Activated CD4-positive, alpha-beta T cell treated with anti-CD3 and anti-CD28 coated beads, Interleukin-2, amount 50 U/mL, for 16 hours (primary cell): Measurements from ENCODE around the gene SEPHS1.
"Not testable (repeated sequence)": the region's sequence is repeated elsewhere in the genome, so short reads cannot be mapped to it uniquely, and the experiment has no call there.

ENCODE experiments used
- DNase-seq: peaks from one replicate; pipeline ENCODE4 v3.0.0-alpha.2; 2020

The SEPHS1 gene

GRCh38 chr10:13360587-13360986 lies 12.5 kb upstream of the SEPHS1 start:
- no peak for DNase-seq

DNA sequence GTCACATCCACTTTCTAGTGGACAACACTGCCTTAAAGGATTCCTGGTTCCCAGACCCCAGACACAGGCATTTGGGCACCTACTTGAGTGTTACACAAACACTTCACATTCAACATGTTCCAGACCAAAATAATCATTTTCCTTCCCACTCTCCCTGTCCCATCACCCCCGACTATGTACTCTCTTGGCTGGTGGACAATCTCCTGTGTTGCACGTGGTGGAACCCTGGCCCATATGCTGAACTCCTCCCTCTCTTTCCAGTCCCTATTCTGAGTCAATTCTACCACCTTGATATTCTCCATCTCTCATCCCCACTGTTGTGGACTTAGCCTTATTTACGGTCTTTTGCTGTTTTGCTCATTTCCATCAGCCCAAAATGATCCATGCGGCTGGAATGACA lies 8.3 kb upstream of the SEPHS1 start:
- DNase-seq: no peak

DNA sequence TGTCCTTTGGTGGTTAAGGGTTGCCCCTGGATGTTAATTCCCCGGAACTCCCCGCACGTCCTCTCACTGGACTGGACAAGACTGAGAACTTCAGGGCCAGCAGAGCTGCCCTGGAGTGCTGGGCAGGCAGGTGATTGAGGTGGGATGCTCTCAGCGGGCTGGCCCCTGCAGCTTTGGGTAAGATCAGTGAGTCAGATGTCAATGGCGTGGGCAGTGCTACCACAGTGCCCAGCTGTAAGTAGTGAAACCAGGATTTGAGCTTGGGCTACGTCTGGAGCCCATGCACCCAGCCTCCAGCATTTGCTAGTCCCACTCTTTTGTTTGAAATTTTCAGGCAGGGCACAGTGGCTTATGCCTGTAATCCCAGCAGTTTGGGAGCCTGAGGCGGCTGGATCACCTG lies 6.7 kb upstream of the SEPHS1 start:
- no peak for DNase-seq

GRCh38 chr10:13352519-13352918 lies 4.4 kb upstream of the SEPHS1 start:
- DNase-seq: no peak

- DNase-seq: peak; percentile 54
These were observed 3.3 kb upstream of the SEPHS1 start for GRCh38 chr10:13351340-13351915.

DNA sequence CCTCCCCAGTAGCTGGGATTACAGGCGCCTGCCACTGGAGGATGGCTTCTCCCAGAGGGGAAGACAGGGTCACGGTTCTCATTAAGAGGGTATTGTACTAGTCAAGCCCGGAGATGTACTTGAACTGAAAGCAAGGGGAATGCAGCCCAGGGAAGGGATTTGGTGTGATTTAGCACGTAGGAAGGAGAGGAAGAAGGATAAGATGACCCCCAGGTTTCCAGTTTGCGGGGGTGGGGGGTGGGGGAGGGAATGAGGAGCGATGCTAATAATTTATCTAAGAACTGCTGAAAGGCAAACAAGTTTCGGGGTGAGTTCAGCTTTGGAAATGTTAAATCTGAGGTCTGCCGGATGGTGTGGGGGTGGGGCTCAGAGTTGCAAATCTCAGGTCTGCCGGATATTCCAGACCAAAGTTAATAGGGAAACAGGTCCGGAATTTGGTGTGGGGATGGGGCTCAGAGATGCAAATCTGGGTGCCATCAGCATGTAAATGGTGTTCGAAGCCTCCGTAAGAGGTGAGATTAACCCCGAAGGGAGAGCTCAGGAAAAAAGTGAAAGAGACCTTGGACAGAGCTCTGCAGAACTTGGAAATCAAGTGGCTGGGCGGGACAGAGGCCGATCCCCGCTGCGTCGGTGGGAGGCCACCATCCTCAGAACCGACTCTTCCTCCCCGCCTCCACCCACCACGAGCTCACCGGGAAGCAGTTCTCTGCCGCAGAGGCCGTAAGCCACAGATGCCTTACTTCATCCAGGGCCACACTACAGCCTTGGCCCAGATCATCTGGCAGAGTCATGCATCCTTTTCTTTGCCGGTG lies 1.6 kb upstream of the SEPHS1 start:
- peak; percentile 28 for DNase-seq

DNA sequence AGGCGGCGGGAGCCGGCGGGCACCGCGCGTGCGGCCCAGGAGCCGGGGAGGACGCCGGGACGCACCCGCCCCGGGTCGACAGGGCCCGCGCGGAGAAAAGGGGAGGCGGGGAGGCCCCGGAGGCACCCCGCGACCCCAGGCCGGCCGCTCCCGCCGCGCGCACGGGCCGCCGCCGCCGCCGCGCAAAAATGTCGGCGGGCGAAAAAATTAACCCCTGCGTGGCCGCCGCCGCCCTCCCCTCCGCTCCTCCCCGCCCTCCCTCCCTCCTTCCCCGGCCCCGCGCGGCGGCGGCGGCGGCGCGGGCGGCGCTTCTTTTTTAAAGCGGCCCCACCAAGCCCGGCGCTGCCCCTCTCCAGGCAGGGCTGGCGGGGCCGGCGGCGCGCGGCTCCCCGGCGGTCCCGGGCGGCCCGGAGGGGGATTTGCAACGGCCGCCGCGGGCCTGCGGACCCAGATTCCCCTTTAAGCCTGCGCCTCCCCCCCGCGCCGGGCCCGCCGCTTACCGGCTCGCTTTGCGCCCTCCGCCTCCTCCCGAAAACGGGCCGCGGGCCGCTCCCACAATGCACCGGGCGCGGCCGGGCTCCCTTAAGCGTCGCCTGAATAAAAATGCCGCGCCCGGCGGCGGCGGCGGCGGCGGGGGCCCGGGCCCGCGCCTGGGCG lies 465 bp downstream of the SEPHS1 start:
- DNase-seq: peak; percentile 74

GRCh38 chr10:13347043-13347499 lies 1.0 kb downstream of the SEPHS1 start:
- peak; percentile 10 for DNase-seq

DNA sequence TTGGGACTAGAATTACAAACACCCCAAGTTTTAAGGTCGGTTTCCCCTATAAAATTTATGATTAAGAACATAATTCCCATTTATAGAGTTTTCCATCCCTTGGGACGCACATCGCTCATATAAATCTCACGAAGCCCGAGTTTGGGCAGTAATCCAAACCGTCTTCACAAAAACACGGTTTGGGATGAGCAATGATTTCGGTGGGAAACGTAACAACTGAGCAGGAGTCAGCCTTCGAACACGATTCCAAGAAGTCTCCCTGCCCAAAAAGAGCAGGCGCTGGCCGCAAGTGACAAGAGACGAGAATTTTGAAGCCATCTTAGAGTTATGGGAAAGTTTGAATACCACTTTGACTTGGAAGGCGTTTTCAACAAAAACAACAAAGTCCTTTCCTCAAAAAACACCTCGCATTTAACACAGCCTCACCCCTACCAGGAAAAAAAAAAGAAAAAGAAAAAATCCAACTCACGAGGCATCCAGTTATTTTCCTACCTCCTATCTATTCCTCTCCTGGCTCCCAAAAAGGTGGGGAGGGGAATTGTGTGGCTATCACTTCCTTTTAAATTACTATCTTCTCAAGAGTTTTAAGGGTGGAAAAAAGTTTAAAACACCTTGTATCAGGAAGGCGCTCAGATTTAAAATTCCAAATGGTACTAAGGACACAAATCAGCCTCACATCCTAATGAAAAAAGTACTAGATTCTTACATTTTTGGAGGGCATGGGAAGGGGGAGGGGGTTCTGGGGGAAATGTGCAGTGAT lies 1.6 kb downstream of the SEPHS1 start:
- DNase-seq: no peak

- DNase-seq: peak; percentile 12
These were observed 7.3 kb downstream of the SEPHS1 start for GRCh38 chr10:13340626-13341376.

DNA sequence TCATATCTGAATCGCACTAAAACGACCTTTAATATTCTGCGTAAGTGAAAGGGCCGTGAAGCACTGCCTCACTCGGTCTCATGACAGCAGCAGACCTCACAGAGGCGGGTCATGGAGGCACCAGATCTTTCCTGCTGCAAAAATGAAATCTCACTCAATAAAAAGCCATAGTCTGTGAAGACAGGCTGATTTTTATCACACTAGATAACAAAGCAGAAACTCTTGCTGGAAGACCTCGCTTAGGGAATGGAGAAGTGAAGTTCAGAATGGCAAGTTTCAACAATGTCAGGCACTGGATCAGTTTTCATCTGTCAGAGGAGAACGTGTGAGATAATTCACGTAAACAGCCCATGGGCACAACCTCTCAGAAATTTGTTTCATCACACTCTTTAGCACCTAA lies 8.0 kb downstream of the SEPHS1 start:
- DNase-seq: no peak

- DNase-seq: no peak
These were observed 9.5 kb downstream of the SEPHS1 start for GRCh38 chr10:13338390-13339110.

GRCh38 chr10:13337827-13338196 lies 10.3 kb downstream of the SEPHS1 start:
- no peak for DNase-seq

DNA sequence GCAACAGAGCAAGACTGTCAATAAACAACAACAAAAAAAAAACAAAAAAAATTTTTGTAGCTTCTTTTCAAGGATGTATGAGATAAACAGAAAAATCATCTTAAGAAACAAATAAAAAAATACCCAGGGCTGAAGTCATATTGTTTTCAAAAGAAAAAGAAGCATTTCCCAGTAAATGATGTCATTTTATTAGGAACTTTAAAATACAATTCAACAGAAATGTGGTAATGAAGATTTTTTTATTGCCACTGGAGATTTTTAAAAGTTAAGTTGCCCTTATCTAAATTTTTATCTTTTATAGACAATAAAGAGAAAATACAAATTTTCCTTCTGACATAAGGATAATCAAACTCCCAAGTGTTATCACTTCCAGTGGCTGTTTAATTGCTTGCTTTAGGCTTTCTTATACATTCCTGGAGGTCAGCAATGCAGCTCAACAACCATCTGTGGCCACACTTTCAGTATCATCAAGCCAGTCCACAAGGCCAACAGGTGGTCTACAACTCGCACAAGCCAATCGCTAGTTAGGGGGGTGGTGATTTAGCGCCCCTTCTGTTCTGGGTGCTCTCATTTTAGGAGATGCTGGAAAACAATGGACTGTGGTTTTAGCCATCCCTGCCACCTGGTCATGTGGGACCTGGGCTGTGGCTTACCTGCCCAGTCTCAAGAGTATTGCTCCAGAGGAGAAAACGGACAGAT lies 10.8 kb downstream of the SEPHS1 start:
- DNase-seq: no peak

- no peak for DNase-seq
These were observed 12.2 kb downstream of the SEPHS1 start for GRCh38 chr10:13335881-13336280.

GRCh38 chr10:13334556-13334955 lies 13.5 kb downstream of the SEPHS1 start:
- DNase-seq: no peak

DNA sequence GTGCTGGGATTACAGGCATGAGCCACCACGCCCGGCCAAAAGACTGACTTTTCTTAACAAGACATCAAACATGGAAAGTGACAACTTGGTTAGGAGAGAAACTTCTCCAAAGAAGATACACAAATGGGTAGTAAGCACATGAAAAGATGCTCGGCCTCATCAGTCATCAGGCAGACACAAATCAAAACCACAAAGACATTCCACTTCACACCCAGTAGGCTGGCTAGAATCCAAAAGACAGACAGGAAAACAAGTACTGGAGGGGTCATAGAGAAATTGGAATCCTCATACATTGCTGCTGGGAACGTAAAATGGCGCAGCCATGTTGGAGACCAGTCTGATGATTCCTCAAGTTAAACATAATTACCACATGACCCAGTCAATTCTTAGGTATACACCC lies 16.4 kb downstream of the SEPHS1 start:
- DNase-seq: no peak

- not testable (repeated sequence) for DNase-seq
These were observed 17.1 kb downstream of the SEPHS1 start for GRCh38 chr10:13330980-13331379.

- no peak for DNase-seq
These were observed 18.5 kb downstream of the SEPHS1 start for GRCh38 chr10:13329565-13329964.

DNA sequence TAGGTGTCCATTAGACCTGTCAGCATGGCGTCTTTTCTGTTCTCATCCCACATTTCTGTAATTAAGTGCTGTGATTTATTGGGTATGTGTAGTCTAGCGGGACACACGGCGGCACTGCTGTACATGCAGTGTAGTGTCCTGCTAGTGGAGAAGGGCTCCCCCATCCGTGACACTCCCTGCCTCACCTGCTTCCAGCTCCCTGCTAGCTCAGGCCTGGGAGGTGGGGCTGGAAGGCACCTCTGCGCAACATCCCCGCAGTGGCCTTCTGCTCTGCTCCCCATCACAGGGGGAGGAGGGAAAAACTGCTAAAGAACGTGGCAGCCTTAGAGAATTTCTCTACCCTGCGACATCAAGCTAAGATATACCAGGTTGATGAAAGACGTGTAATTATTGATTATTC lies 19.5 kb downstream of the SEPHS1 start:
- no peak for DNase-seq

GRCh38 chr10:13328126-13328525 lies 20.0 kb downstream of the SEPHS1 start:
- DNase-seq: no peak
